Measurements from ENCODE around the gene ZNF827.

ZNF827 gene

GRCh38 chr4:145763399-145763798, 175.2 kb downstream of the ZNF827 start:
- Histone ChIP-seq H2AFZ (ENCODE audit: low read length) (no peak overlapping the region), H3F3A (ENCODE audit: low read depth) (peaks cover 10% of the 10 kb centered on the region; the same call in 1 of the 2 replicates), H3K9ac (ENCODE audit: low read depth, low read length, poor library complexity, severe bottlenecking) (no peak overlapping the region), H3K4me1 (ENCODE audit: insufficient read depth, low read length, poor library complexity, severe bottlenecking) (peaks cover 30% of the 10 kb centered on the region), H3K4me3 (ENCODE audit: low read length, poor library complexity, severe bottlenecking) (no peak overlapping the region), H3K9me3 (ENCODE audit: insufficient read depth, low read depth, low read length) (no peaks in the 10 kb centered on the region; the same call in 1 of the 2 replicates), H4K20me1 (ENCODE audit: insufficient read depth, low read length, poor library complexity, severe bottlenecking) (no peaks in the 10 kb centered on the region), H3K27me3 (ENCODE audit: insufficient read depth, low read length, poor library complexity, severe bottlenecking) (no peaks in the 10 kb centered on the region), H3K4me2 (ENCODE audit: low read depth, low read length, poor library complexity, severe bottlenecking) (no peak overlapping the region), H3K9me2 (replicated peaks; ENCODE audit: low read depth, low read length) (no peaks in the 10 kb centered on the region), H3K36me3 (ENCODE audit: insufficient read depth, low read length) (peaks cover 82% of the 10 kb centered on the region), H3K79me2 (ENCODE audit: insufficient read depth, low read length) (no peaks in the 10 kb centered on the region)
- no peak for TF ChIP-seq CTCF (conservative IDR thresholded peaks at IDR 0.05; ENCODE audit: low read length)
- no peak for TF ChIP-seq EZH2phosphoT487 (IDR thresholded peaks at IDR 0.05; ENCODE audit: borderline replicate concordance)

DNA sequence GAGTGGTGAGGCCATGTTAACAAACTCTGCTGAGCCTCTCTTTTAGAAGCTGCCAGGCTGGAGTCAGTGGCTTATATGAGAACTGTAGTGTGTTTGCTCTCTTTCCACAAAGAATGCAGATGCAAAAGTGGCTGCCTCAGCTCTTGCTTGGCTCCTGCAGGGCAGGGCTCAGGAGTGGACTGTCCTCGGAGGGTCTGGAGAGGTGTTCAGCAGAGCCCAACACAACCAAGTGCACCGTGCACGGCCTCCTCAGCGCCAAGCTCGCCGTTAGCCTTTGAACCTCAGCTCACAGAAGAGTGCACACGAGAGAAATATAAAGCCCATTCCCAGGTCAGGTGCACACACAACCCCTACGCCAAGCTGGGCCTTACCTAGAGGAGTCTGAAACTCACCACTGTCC, 175.9 kb downstream of the ZNF827 start:
- H3K4me1 ChIP-seq (ENCODE audit: insufficient read depth, low read length, poor library complexity, severe bottlenecking): peaks cover 36% of the 10 kb centered on the region
- H3K36me3 ChIP-seq (ENCODE audit: insufficient read depth, low read length): peaks cover 76% of the 10 kb centered on the region
- H3F3A ChIP-seq (ENCODE audit: low read depth): peaks cover 14% of the 10 kb centered on the region; the same call in 1 of the 2 replicates
- no peaks in the 10 kb centered on the region; the same call in 1 of the 2 replicates for H3K9me3 ChIP-seq (ENCODE audit: insufficient read depth, low read depth, low read length)
- H3K9me2 ChIP-seq (replicated peaks; ENCODE audit: low read depth, low read length): no peaks in the 10 kb centered on the region
- no peak overlapping the region for H3K4me3 ChIP-seq (ENCODE audit: low read length, poor library complexity, severe bottlenecking)
- no peak overlapping the region for H2AFZ ChIP-seq (ENCODE audit: low read length)
- H3K27me3 ChIP-seq (ENCODE audit: insufficient read depth, low read length, poor library complexity, severe bottlenecking): no peaks in the 10 kb centered on the region
- H3K4me2 ChIP-seq (ENCODE audit: low read depth, low read length, poor library complexity, severe bottlenecking): no peak overlapping the region
- TF ChIP-seq CTCF (conservative IDR thresholded peaks at IDR 0.05; ENCODE audit: low read length): no peak
- TF ChIP-seq EZH2phosphoT487 (IDR thresholded peaks at IDR 0.05; ENCODE audit: borderline replicate concordance): no peak
- no peaks in the 10 kb centered on the region for H4K20me1 ChIP-seq (ENCODE audit: insufficient read depth, low read length, poor library complexity, severe bottlenecking)
- no peak overlapping the region for H3K9ac ChIP-seq (ENCODE audit: low read depth, low read length, poor library complexity, severe bottlenecking)
- no peaks in the 10 kb centered on the region for H3K79me2 ChIP-seq (ENCODE audit: insufficient read depth, low read length)

- H3K79me2 ChIP-seq (ENCODE audit: insufficient read depth, low read length): no peaks in the 10 kb centered on the region
- peaks cover 63% of the 10 kb centered on the region; the same call in 1 of the 2 replicates for H3K36me3 ChIP-seq (ENCODE audit: insufficient read depth, low read length)
- H3F3A ChIP-seq (ENCODE audit: low read depth): peaks cover 14% of the 10 kb centered on the region; the same call in 1 of the 2 replicates
These were observed 177.4 kb downstream of the ZNF827 start for GRCh38 chr4:145760961-145761929.

More at GRCh38 chr4:145760961-145761929, 177.4 kb downstream of the ZNF827 start:
- Histone ChIP-seq H3K9me3 (ENCODE audit: insufficient read depth, low read depth, low read length) (no peaks in the 10 kb centered on the region), H3K27me3 (ENCODE audit: insufficient read depth, low read length, poor library complexity, severe bottlenecking) (no peaks in the 10 kb centered on the region), H3K9me2 (replicated peaks; ENCODE audit: low read depth, low read length) (no peaks in the 10 kb centered on the region), H4K20me1 (ENCODE audit: insufficient read depth, low read length, poor library complexity, severe bottlenecking) (no peaks in the 10 kb centered on the region), H3K4me2 (ENCODE audit: low read depth, low read length, poor library complexity, severe bottlenecking) (no peak overlapping the region), H3K4me1 (ENCODE audit: insufficient read depth, low read length, poor library complexity, severe bottlenecking) (peaks cover 34% of the 10 kb centered on the region), H3K4me3 (ENCODE audit: low read length, poor library complexity, severe bottlenecking) (no peak overlapping the region), H3K9ac (ENCODE audit: low read depth, low read length, poor library complexity, severe bottlenecking) (no peak overlapping the region), H2AFZ (ENCODE audit: low read length) (no peak overlapping the region)
- TF ChIP-seq CTCF (conservative IDR thresholded peaks at IDR 0.05; ENCODE audit: low read length): no peak
- no peak for TF ChIP-seq EZH2phosphoT487 (IDR thresholded peaks at IDR 0.05; ENCODE audit: borderline replicate concordance)

Measured in Loucy (cell line).